T1000 (cell line): ENCODE data around the gene C16orf86.

Experiments
- DNase-seq: peaks from one replicate; lab custom pipeline; 2025; ENCODE audit warnings: mixed read lengths; lab: John Stamatoyannopoulos, UW

C16orf86 gene

GRCh38 chr16:67694611-67695010, 28.0 kb downstream of the C16orf86 start:
- DNase-seq: no peak

- no peak for DNase-seq
These were observed 31.0 kb downstream of the C16orf86 start for GRCh38 chr16:67697422-67698185.

- no peak for DNase-seq
These were observed 32.7 kb downstream of the C16orf86 start for GRCh38 chr16:67699265-67699664.

- no peak for DNase-seq
These were observed 34.8 kb downstream of the C16orf86 start for GRCh38 chr16:67701420-67701819.

- DNase-seq: no peak
These were observed 35.5 kb downstream of the C16orf86 start for GRCh38 chr16:67702130-67702529.

GRCh38 chr16:67703626-67704025, 37.0 kb downstream of the C16orf86 start:
- DNase-seq: no peak

GRCh38 chr16:67704110-67704509, 37.5 kb downstream of the C16orf86 start:
- DNase-seq: no peak

GRCh38 chr16:67707210-67707609, 40.6 kb downstream of the C16orf86 start:
- no peak for DNase-seq

GRCh38 chr16:67707790-67708189, 41.2 kb downstream of the C16orf86 start:
- no peak for DNase-seq

- no peak for DNase-seq
These were observed 41.8 kb downstream of the C16orf86 start for GRCh38 chr16:67708368-67708771.

- no peak for DNase-seq
These were observed 42.4 kb downstream of the C16orf86 start for GRCh38 chr16:67709050-67709449.

- no peak for DNase-seq
These were observed 44.0 kb downstream of the C16orf86 start for GRCh38 chr16:67710607-67711006.

- DNase-seq: no peak
These were observed 47.1 kb downstream of the C16orf86 start for GRCh38 chr16:67713647-67714273.

- no peak for DNase-seq
These were observed 47.9 kb downstream of the C16orf86 start for GRCh38 chr16:67714522-67714921.

- no peak for DNase-seq
These were observed 49.5 kb downstream of the C16orf86 start for GRCh38 chr16:67716097-67716496.
